Choroid plexus epithelial cell (primary cell): ENCODE data around the gene TANGO6.
"Not testable (repeated sequence)": the region's sequence is repeated elsewhere in the genome, so short reads cannot be mapped to it uniquely, and the experiment has no call there.

Source experiments
- DNase-seq: peaks from one replicate; pipeline ENCODE4 v3.0.0-alpha.2; 2010; ENCODE audit warnings: low read depth
- H3K4me3 ChIP-seq: 2 replicates; pipeline ENCODE4 v1.5.1; 2011; ENCODE audit warnings: low read depth, mild to moderate bottlenecking, control low read depth, low read length, moderate library complexity
- CTCF ChIP-seq: conservative IDR thresholded peaks from 2 replicates; pipeline ENCODE4 v1.5.1; 2011; ENCODE audit warnings: low read depth, mild to moderate bottlenecking, control low read depth, inconsistent platforms, low read length, moderate library complexity

Gene TANGO6

GRCh38 chr16:69049603-69050375, 206.5 kb downstream of the TANGO6 start:
- no peak for DNase-seq
- TF ChIP-seq CTCF, result no peak
- no peak overlapping the region for H3K4me3 ChIP-seq

- not testable (repeated sequence) for H3K4me3 ChIP-seq, DNase-seq
- TF ChIP-seq CTCF, result peak; percentile 27
Measured at GRCh38 chr16:69051517-69051830, 208.1 kb downstream of the TANGO6 start.

GRCh38 chr16:69055008-69055407, 211.7 kb downstream of the TANGO6 start:
- no peak overlapping the region for H3K4me3 ChIP-seq
- no peak for TF ChIP-seq CTCF
- DNase-seq, result no peak

- DNase-seq, result no peak
- no peak overlapping the region for H3K4me3 ChIP-seq
- no peak for TF ChIP-seq CTCF
Measured at GRCh38 chr16:69055980-69056379, 212.6 kb downstream of the TANGO6 start.

- TF ChIP-seq CTCF, result no peak
- H3K4me3 ChIP-seq, result no peak overlapping the region
- DNase-seq, result no peak
Measured at GRCh38 chr16:69056421-69056820, 213.1 kb downstream of the TANGO6 start.

GRCh38 chr16:69057400-69058378, 214.4 kb downstream of the TANGO6 start:
- no peak overlapping the region for H3K4me3 ChIP-seq
- peak; percentile 81 for DNase-seq
- no peak for TF ChIP-seq CTCF

GRCh38 chr16:69063491-69063890, 220.2 kb downstream of the TANGO6 start:
- not testable (repeated sequence) for DNase-seq, H3K4me3 ChIP-seq
